ENCODE data around the gene PAGE2. TPM values are rescaled to one million over a fixed set of nuclear protein-coding genes. Genes with fewer than 3 reads are reported as not detected.

PAGE2 gene
- total RNA-seq, 1 experiment from 2014 or later, result not detected

- intact Hi-C loops (cut with micrococcal nuclease), result no loop called here
- RAD21 ChIA-PET (ENCODE audit: low non-redundant PET in 1 of 2, low total read pairs in 2 of 2, uncharacterized antibody in 2 of 2, unreplicated experiment in 2 of 2), result no interaction called here
- H4K20me1 ChIP-seq (ENCODE audit: insufficient read depth), result no peaks in the 10 kb centered on the region
These were observed 19.1 kb downstream of the PAGE2 start for GRCh38 chrX:55107911-55108310.

More at GRCh38 chrX:55107911-55108310, 19.1 kb downstream of the PAGE2 start:
- Histone ChIP-seq H3K4me3 (replicated peaks in 1 of 2; ENCODE audit: low read depth in 1 of 2, low read length in 2 of 2) (no peak overlapping the region), H3K27ac (ENCODE audit: low read depth, low read length) (no peak overlapping the region), H3K9me2 (ENCODE audit: insufficient read depth) (no peaks in the 10 kb centered on the region), H3K27me3 (ENCODE audit: insufficient read depth, low read length) (no peaks in the 10 kb centered on the region), H2AFZ (ENCODE audit: low read depth, low read length, poor library complexity, severe bottlenecking) (no peak overlapping the region), H3K4me2 (ENCODE audit: low read length) (no peak overlapping the region), H3K79me2 (ENCODE audit: insufficient read depth, low read length) (no peaks in the 10 kb centered on the region), H3K9me3 (ENCODE audit: control insufficient read depth in 1 of 2, insufficient read depth in 1 of 2, low read depth in 1 of 2, low read length in 2 of 2) (no peaks in the 10 kb centered on the region), H3K4me1 (ENCODE audit: control insufficient read depth in 1 of 2, insufficient read depth in 2 of 2, low read length in 2 of 2) (no peaks in the 10 kb centered on the region), H3K9ac (ENCODE audit: low read length) (no peak overlapping the region), H3K36me3 (ENCODE audit: control insufficient read depth in 1 of 2, insufficient read depth in 2 of 2, low read length in 2 of 2) (no peaks in the 10 kb centered on the region)
- ATAC-seq (no peak), DNase-seq (ENCODE audit: low read depth, low spot score) (no peak)
- CTCF ChIA-PET, result no interaction called here
- no TSS peak for BruUV-seq (replicated peaks)
- TF ChIP-seq SIN3A (IDR thresholded peaks at IDR 0.05; ENCODE audit: low read depth), result no peak
- no peak for TF ChIP-seq REST (IDR thresholded peaks at IDR 0.05; ENCODE audit: low read depth)
- no peak for TF ChIP-seq YY1 (IDR thresholded peaks at IDR 0.05; ENCODE audit: extremely low read depth, insufficient replicate concordance, low read depth, low read length)
- no peak for TF ChIP-seq CEBPB (IDR thresholded peaks at IDR 0.05; ENCODE audit: low read depth)
- TF ChIP-seq POLR2AphosphoS5 (IDR thresholded peaks at IDR 0.05; ENCODE audit: low read depth, low read length), result no peak
- TF ChIP-seq EZH2 (IDR thresholded peaks at IDR 0.05), result no peak
- TF ChIP-seq FOSL1 (IDR thresholded peaks at IDR 0.05; ENCODE audit: low read depth), result no peak
- TF ChIP-seq JUND (IDR thresholded peaks at IDR 0.05), result no peak
- TF ChIP-seq MAX (IDR thresholded peaks at IDR 0.05), result no peak
- no peak for TF ChIP-seq CBX3 (IDR thresholded peaks at IDR 0.05; ENCODE audit: low read depth)
- no peak for TF ChIP-seq SP1 (IDR thresholded peaks at IDR 0.05; ENCODE audit: low read depth)
- TF ChIP-seq TCF7L2 (IDR thresholded peaks at IDR 0.05; ENCODE audit: borderline replicate concordance, extremely low read depth, insufficient read depth, insufficient read length), result no peak
- TF ChIP-seq EGR1 (IDR thresholded peaks at IDR 0.05; ENCODE audit: low read depth), result no peak
- TF ChIP-seq ZBTB33 (IDR thresholded peaks at IDR 0.05; ENCODE audit: extremely low read depth, insufficient replicate concordance, low read length), result no peak
- no peak for TF ChIP-seq EZH2phosphoT487 (IDR thresholded peaks at IDR 0.05; ENCODE audit: borderline replicate concordance)
- POLR2A ChIA-PET, result no interaction called here
